ENCODE results near the gene ADIPOR2.

GRCh38 chr12:1692226-1692625 lies 1.4 kb downstream of the ADIPOR2 start:
- TF ChIP-seq CTCF (IDR thresholded peaks at IDR 0.05; ENCODE audit: borderline replicate concordance, extremely low read depth, low read length, poor library complexity, severe bottlenecking) (no peak), EZH2 (IDR thresholded peaks at IDR 0.05; ENCODE audit: borderline replicate concordance, low read depth, low read length, severe bottlenecking) (no peak)

All from DND-41 (cell line).